H1 (cell line): ENCODE data around the gene STRIP2. TPM values are rescaled to one million over a fixed set of nuclear protein-coding genes. Genes with fewer than 3 reads are reported as not detected.
"Not testable (repeated sequence)": the region's sequence is repeated elsewhere in the genome, so short reads cannot be mapped to it uniquely, and the experiment has no call there.

Experiments used
- CTCF ChIA-PET: fragments of 300-600 bp; sonication (Branson Sonifier 250); formaldehyde crosslinking; loops from one replicate; lab custom pipeline; 2021; ENCODE audit not compliant: partially characterized antibody; lab: Charles Lee
- POLR2A ChIA-PET: fragments of 300-600 bp; sonication (Branson Sonifier 250); formaldehyde crosslinking; loops from one replicate; lab custom pipeline; 2021; ENCODE audit warnings: inconsistent platforms; ENCODE audit not compliant: partially characterized antibody; lab: Charles Lee
- DNase-seq, 2 experiments: peaks; one replicate each; pipeline versions ENCODE4 v3.0.0 to v3.0.0-alpha.2; 2010 to 2022; ENCODE audit warnings: low spot score in 2 of 2, low read depth in 1 of 2, mixed read lengths in 1 of 2
- FAIRE-seq: peaks from 2 replicates; lab custom pipeline; 2011; peaks lifted over from hg19 to GRCh38; lab: Jason Lieb, UNC
- H2AFZ ChIP-seq: 2 replicates; pipeline ENCODE4 v1.8.1; 2012; ENCODE audit warnings: low read length, inconsistent platforms
- H2AK5ac ChIP-seq: 2 replicates; pipeline ENCODE4 v1.6.1; 2013; ENCODE audit warnings: low read depth, low read length
- H2BK120ac ChIP-seq: replicated peaks from 2 replicates; pipeline ENCODE3; 2013; ENCODE audit warnings: low read depth, low read length, inconsistent platforms
- H2BK12ac ChIP-seq: 2 replicates; pipeline ENCODE4 v1.6.1; 2013; ENCODE audit warnings: low read depth, low read length
- H2BK15ac ChIP-seq: 2 replicates; pipeline ENCODE4 v1.6.1; 2013; ENCODE audit warnings: low read length
- H2BK20ac ChIP-seq: 2 replicates; pipeline ENCODE4 v1.6.1; 2013; ENCODE audit warnings: low read length
- H2BK5ac ChIP-seq: 2 replicates; pipeline ENCODE4 v1.6.1; 2013; ENCODE audit warnings: low read depth, low read length
- H3K14ac ChIP-seq: 2 replicates; pipeline ENCODE4 v1.6.1; 2013; ENCODE audit warnings: inconsistent platforms; ENCODE audit not compliant: insufficient read length
- H3K18ac ChIP-seq: 2 replicates; pipeline ENCODE4 v1.6.1; 2013; ENCODE audit warnings: low read length; ENCODE audit errors: extremely low read depth
- H3K23ac ChIP-seq: 2 replicates; pipeline ENCODE4 v1.6.1; 2013; ENCODE audit warnings: inconsistent platforms; ENCODE audit not compliant: insufficient read length
- H3K23me2 ChIP-seq: 2 replicates; pipeline ENCODE4 v1.6.1; 2013; ENCODE audit warnings: low read depth, low read length
- H3K27ac ChIP-seq: 2 replicates; pipeline ENCODE4 v1.6.1; 2011; ENCODE audit warnings: low read depth, low read length, inconsistent platforms
- H3K27me3 ChIP-seq, 4 experiments: replicated peaks in 1 of 4; 1 replicate in 1 of 4; 2 replicates in 3 of 4; pipeline versions ENCODE4 v1.6.1 to v1.8.1; 2011 to 2013; ENCODE audit warnings: low read length in 3 of 4, mild to moderate bottlenecking in 3 of 4, inconsistent platforms in 2 of 4, mixed read lengths in 2 of 4, moderate library complexity in 1 of 4; ENCODE audit not compliant: control insufficient read depth in 3 of 4, insufficient read depth in 3 of 4; ENCODE audit errors: extremely low read depth in 1 of 4
- H3K36me3 ChIP-seq, 4 experiments: 2 replicates each; pipeline versions ENCODE4 v1.6.1 to v1.8.1; 2011 to 2013; ENCODE audit warnings: mild to moderate bottlenecking in 4 of 4, low read length in 3 of 4, moderate library complexity in 2 of 4, control low read depth in 1 of 4, inconsistent platforms in 1 of 4; ENCODE audit not compliant: insufficient read depth in 4 of 4, control insufficient read depth in 2 of 4
- H3K4ac ChIP-seq: replicated peaks from 2 replicates; pipeline ENCODE3; 2013; ENCODE audit warnings: low read length, low read depth, mixed read lengths, inconsistent platforms; ENCODE audit not compliant: insufficient read length
- H3K4me1 ChIP-seq, 4 experiments: replicated peaks in 1 of 4; 1 replicate in 1 of 4; 2 replicates in 3 of 4; pipeline versions ENCODE4 v1.6.1 to v1.8.1; 2011 to 2013; ENCODE audit warnings: low read length in 3 of 4, inconsistent platforms in 2 of 4, mixed read lengths in 1 of 4; ENCODE audit not compliant: insufficient read depth in 4 of 4, control insufficient read depth in 3 of 4
- H3K4me2 ChIP-seq, 2 experiments: 2 replicates each; pipeline versions ENCODE4 v1.6.1 to v1.8.1; 2011 to 2013; ENCODE audit warnings: low read depth in 2 of 2, low read length in 2 of 2, control low read depth in 1 of 2, inconsistent platforms in 1 of 2, mild to moderate bottlenecking in 1 of 2; ENCODE audit not compliant: insufficient read depth in 1 of 2
- H3K4me3 ChIP-seq, 4 experiments: fragments of 200-600, 300-600 bp in 1 of 4; sonication (generic), shearing (Covaris generic), sonication (Bioruptor Twin) in 1 of 4; 2 replicates each; pipeline versions ENCODE4 v1.5.1 to v1.8.1; 2011 to 2016; ENCODE audit warnings: low read length in 4 of 4, low read depth in 3 of 4, control low read depth in 2 of 4, inconsistent platforms in 2 of 4, mild to moderate bottlenecking in 2 of 4, mixed read lengths in 1 of 4, moderate library complexity in 1 of 4; ENCODE audit not compliant: insufficient read depth in 2 of 4; ENCODE audit errors: extremely low read depth in 1 of 4
- H3K56ac ChIP-seq: replicated peaks from 2 replicates; pipeline ENCODE3; 2013; ENCODE audit warnings: low read depth, mild to moderate bottlenecking, mixed read lengths, low read length, inconsistent platforms; ENCODE audit not compliant: insufficient read length
- H3K79me1 ChIP-seq: 2 replicates; pipeline ENCODE4 v1.6.1; 2013; ENCODE audit warnings: low read depth, low read length, control low read depth
- H3K79me2 ChIP-seq, 2 experiments: 2 replicates each; pipeline versions ENCODE4 v1.6.1 to v1.8.1; 2012 to 2013; ENCODE audit warnings: low read length in 2 of 2, mild to moderate bottlenecking in 2 of 2, inconsistent platforms in 1 of 2; ENCODE audit not compliant: insufficient read depth in 2 of 2, control insufficient read depth in 1 of 2
- H3K9ac ChIP-seq, 4 experiments: replicated peaks in 1 of 4; 1 replicate in 1 of 4; 2 replicates in 3 of 4; pipeline versions ENCODE4 v1.6.1 to v1.8.1; 2011 to 2013; ENCODE audit warnings: low read depth in 3 of 4, low read length in 3 of 4, control low read depth in 2 of 4, mild to moderate bottlenecking in 2 of 4, moderate library complexity in 2 of 4, inconsistent platforms in 1 of 4; ENCODE audit errors: extremely low read depth in 1 of 4
- H3K9me3 ChIP-seq, 2 experiments: 2 replicates each; pipeline versions ENCODE4 v1.6.1 to v1.8.1; 2012 to 2013; ENCODE audit warnings: mild to moderate bottlenecking in 2 of 2, moderate library complexity in 2 of 2, control low read depth in 1 of 2, inconsistent platforms in 1 of 2, low read depth in 1 of 2, low read length in 1 of 2, mixed read lengths in 1 of 2; ENCODE audit not compliant: insufficient read depth in 2 of 2
- H4K20me1 ChIP-seq, 2 experiments: replicated peaks in 1 of 2; 2 replicates each; pipeline versions ENCODE3 to v1.8.1; 2011 to 2013; ENCODE audit warnings: inconsistent platforms in 2 of 2, low read length in 2 of 2, mild to moderate bottlenecking in 1 of 2; ENCODE audit not compliant: insufficient read depth in 2 of 2, control insufficient read depth in 1 of 2
- H4K5ac ChIP-seq: 2 replicates; pipeline ENCODE4 v1.6.1; 2013; ENCODE audit warnings: low read length, low read depth, mixed read lengths, inconsistent platforms; ENCODE audit not compliant: insufficient read length
- H4K8ac ChIP-seq: 2 replicates; pipeline ENCODE4 v1.8.0; 2013; ENCODE audit warnings: mild to moderate bottlenecking, moderate library complexity, low read length, inconsistent platforms; ENCODE audit not compliant: insufficient read depth; ENCODE audit errors: extremely low read depth
- H4K91ac ChIP-seq: replicated peaks from 2 replicates; pipeline ENCODE3; 2013; ENCODE audit warnings: low read length, mixed read lengths, inconsistent platforms; ENCODE audit not compliant: insufficient read length
- WGBS, 2 experiments: shearing (Covaris generic) in 1 of 2; methylation state at CpG; one replicate each; pipeline versions ENCODE4 v1.1.6 to v1.1.7; 2013 to 2015; ENCODE audit warnings: low lambda C conversion rate in 2 of 2, mixed read lengths in 2 of 2, inconsistent platforms in 1 of 2, low coverage in 1 of 2, missing lambda C conversion rate in 1 of 2; ENCODE audit not compliant: insufficient replicate concordance in 2 of 2, insufficient coverage in 1 of 2, insufficient read length in 1 of 2; ENCODE audit errors: extremely low coverage in 1 of 2, missing lambda C conversion rate in 1 of 2; 5-methylcytosine and 5-hydroxymethylcytosine counted together
- polyA plus RNA-seq, 7 experiments: library from polyadenylated mRNA; depleted of rRNA in 3 of 7; stranded (reverse) in 5 of 7; unstranded in 2 of 7; fragments of >200 nt in 5 of 7; fragments of 200-250 nt in 2 of 7; gene quantifications; 1 replicate in 5 of 7; 2 replicates in 1 of 7; 4 replicates in 1 of 7; pipeline versions ENCODE4 v1.2.1 to v1.2.3, GENCODE V29; 2011 to 2013; ENCODE audit warnings: missing spikeins in 2 of 7, mixed read lengths in 2 of 7
- total RNA-seq: library from RNA; stranded (reverse); fragmentation: NEBNext Ultra II Directional; extraction: Animal tissue kit (Norgen Biotek cat#: 25700); gene quantifications from 2 replicates; pipeline ENCODE4 v1.2.1, GENCODE V29; 2021

The STRIP2 gene
- total and polyA plus RNA-seq, 2 of the 8 experiments (the other 6 are each of a cell fraction or from before 2014, with no cell fraction given), result 5.3 to 8.2 TPM

DNA sequence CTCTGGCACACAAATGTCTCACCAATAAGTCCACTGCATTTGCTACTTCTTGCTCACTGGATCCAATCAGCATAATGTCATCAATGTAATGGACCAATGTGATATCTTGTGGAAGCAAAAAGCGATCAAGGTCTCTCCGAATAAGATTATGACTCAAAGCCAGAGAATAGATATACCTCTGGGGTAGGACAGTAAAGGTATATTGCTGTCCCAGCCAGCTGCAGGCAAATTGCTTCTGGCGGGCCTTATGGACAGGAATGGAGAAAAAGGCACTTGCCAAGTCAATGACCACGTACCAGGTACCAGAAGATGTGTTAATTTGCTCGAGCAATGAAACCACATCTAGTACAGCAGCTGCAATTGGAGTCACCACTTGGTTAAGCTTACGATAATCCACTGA, 13.2 kb downstream of the STRIP2 start:
- H3K4ac ChIP-seq, H3K9me3 ChIP-seq, H4K8ac ChIP-seq, H3K4me1 ChIP-seq, H4K20me1 ChIP-seq, H3K56ac ChIP-seq, H3K4me2 ChIP-seq, H4K91ac ChIP-seq, FAIRE-seq, H3K18ac ChIP-seq, H3K79me1 ChIP-seq, H3K9ac ChIP-seq, H2AK5ac ChIP-seq, H3K27ac ChIP-seq, H2BK15ac ChIP-seq, H3K23ac ChIP-seq, H2BK5ac ChIP-seq, H2AFZ ChIP-seq, DNase-seq, H2BK12ac ChIP-seq, H3K14ac ChIP-seq, H3K27me3 ChIP-seq, H3K4me3 ChIP-seq, H2BK120ac ChIP-seq, H3K23me2 ChIP-seq, H4K5ac ChIP-seq, H3K79me2 ChIP-seq, H2BK20ac ChIP-seq: not testable (repeated sequence)
- WGBS, 2 experiments, result 92% methylated on average over 6 of the region's 6 CpGs; no CpG with 5 or more reads in 1 of the 2 experiments
- CTCF ChIA-PET, result interaction anchor here (0.9 to 1.9 kb wide), 2 partner anchors 58 to 80 kb away, joined by 3 to 5 read pairs; no protein-coding TSS in a partner anchor
- POLR2A ChIA-PET, result interaction anchor here (1.4 kb wide), 1 partner anchor 17 kb away, joined by 5 read pairs; no protein-coding TSS in a partner anchor
- H3K36me3 ChIP-seq, result peaks cover 2 to 21% (median 13%) of the 10 kb centered on the region in 4 experiments; a peak in 7 of 8 replicates

- not testable (repeated sequence) for H2AK5ac ChIP-seq, H3K23me2 ChIP-seq, H3K79me2 ChIP-seq, H3K4me1 ChIP-seq, H3K56ac ChIP-seq, H3K18ac ChIP-seq, H4K91ac ChIP-seq, H2BK15ac ChIP-seq, H2BK20ac ChIP-seq, H2BK120ac ChIP-seq, H4K8ac ChIP-seq, H3K9me3 ChIP-seq, H2BK5ac ChIP-seq, DNase-seq, FAIRE-seq, H3K14ac ChIP-seq, H2BK12ac ChIP-seq, H3K23ac ChIP-seq, H4K20me1 ChIP-seq, H3K9ac ChIP-seq, H4K5ac ChIP-seq, H2AFZ ChIP-seq, H3K79me1 ChIP-seq, H3K27me3 ChIP-seq, H3K4ac ChIP-seq, H3K27ac ChIP-seq, H3K4me2 ChIP-seq, H3K4me3 ChIP-seq
- ChIA-PET POLR2A (interaction anchor here (0.6 to 2.8 kb wide), 3 partner anchors 9 to 25 kb away, joined by 3 to 8 read pairs (median 5); no protein-coding TSS in a partner anchor), CTCF (interaction anchor here (0.6 to 1.9 kb wide), 3 partner anchors 22 to 81 kb away, joined by 3 to 5 read pairs (median 4); no protein-coding TSS in a partner anchor)
- H3K36me3 ChIP-seq, result peaks cover 2 to 28% (median 14%) of the 10 kb centered on the region in 4 experiments; a peak in 7 of 8 replicates
- 81% methylated on average over 2 of the region's 2 CpGs; no CpG with 5 or more reads in 1 of the 2 experiments for WGBS, 2 experiments
Observed at GRCh38 chr7:129448608-129449007, 14.4 kb downstream of the STRIP2 start.
